Endothelial cell of umbilical vein (primary cell): ENCODE measurements around the gene PNLIP. TPM values are rescaled to one million over a fixed set of nuclear protein-coding genes. Genes with fewer than 3 reads are reported as not detected.

Source experiments
- BruUV-seq: library from RNA; stranded (reverse); fragments of 400-500 nt; replicated peaks from 2 replicates; lab custom pipeline; 2021; lab: Mats Ljungman, UMichigan
- CTCF ChIA-PET: fragments of 300-600, 350-600 bp; sonication (Branson Sonifier 250); formaldehyde crosslinking; loops from one replicate; lab custom pipeline; 2021; ENCODE audit warnings: antibody characterized with exemption, inconsistent platforms; lab: Charles Lee
- POLR2A ChIA-PET: fragments of 300-600, 350-600 bp; sonication (Branson Sonifier 250); formaldehyde crosslinking; loops from one replicate; lab custom pipeline; 2021; ENCODE audit warnings: antibody characterized with exemption, inconsistent platforms; lab: Charles Lee
- DNase-seq: peaks from one replicate; pipeline ENCODE4 v3.0.0-alpha.2; 2011; ENCODE audit warnings: low read depth, low spot score
- FAIRE-seq: peaks from 2 replicates; lab custom pipeline; 2011; peaks lifted over from hg19 to GRCh38; lab: Jason Lieb, UNC
- H2AFZ ChIP-seq: 2 replicates; pipeline ENCODE4 v1.6.0; 2012; ENCODE audit warnings: low read depth, low read length, control low read depth, inconsistent platforms
- H3K27ac ChIP-seq: 2 replicates; pipeline ENCODE4 v1.5.1; 2011; ENCODE audit warnings: low read depth, mild to moderate bottlenecking, control low read depth, low read length, moderate library complexity; ENCODE audit not compliant: insufficient read depth
- H3K27me3 ChIP-seq, 2 experiments: 2 replicates each; pipeline versions ENCODE4 v1.6.0 to v1.6.1; 2011; ENCODE audit warnings: low read length in 2 of 2, mixed read lengths in 1 of 2; ENCODE audit not compliant: control insufficient read depth in 2 of 2, insufficient read depth in 2 of 2
- H3K36me3 ChIP-seq, 2 experiments: 2 replicates in 1 of 2; 3 replicates in 1 of 2; pipeline ENCODE4 v1.5.1; 2011; ENCODE audit warnings: low read length in 2 of 2, mild to moderate bottlenecking in 1 of 2, moderate library complexity in 1 of 2; ENCODE audit not compliant: control insufficient read depth in 2 of 2, insufficient read depth in 2 of 2; ENCODE audit errors: extremely low read depth in 1 of 2
- H3K4me1 ChIP-seq: 3 replicates; pipeline ENCODE4 v1.5.1; 2011; ENCODE audit warnings: mild to moderate bottlenecking, low read length; ENCODE audit not compliant: control insufficient read depth, insufficient read depth; ENCODE audit errors: extremely low read depth
- H3K4me2 ChIP-seq: 2 replicates; pipeline ENCODE4 v1.6.1; 2011; ENCODE audit warnings: low read length, control low read depth, mixed read lengths; ENCODE audit not compliant: insufficient read depth
- H3K4me3 ChIP-seq, 3 experiments: fragments of 200-600 bp in 1 of 3; sonication (generic), shearing (Covaris generic) in 1 of 3; replicated peaks in 1 of 3; 2 replicates each; pipeline ENCODE4 v1.5.1; 2011 to 2016; ENCODE audit warnings: control low read depth in 3 of 3, low read length in 3 of 3, mild to moderate bottlenecking in 2 of 3, inconsistent platforms in 1 of 3, low read depth in 1 of 3, moderate library complexity in 1 of 3; ENCODE audit not compliant: insufficient read depth in 1 of 3
- H3K79me2 ChIP-seq: 2 replicates; pipeline ENCODE4 v1.6.0; 2012; ENCODE audit warnings: low read length, inconsistent platforms; ENCODE audit not compliant: control insufficient read depth, insufficient read depth
- H3K9ac ChIP-seq: replicated peaks from 2 replicates; pipeline ENCODE3; 2011; ENCODE audit warnings: low read length, control low read depth; ENCODE audit not compliant: insufficient read depth; ENCODE audit errors: extremely low read depth
- H3K9me1 ChIP-seq: replicated peaks from 3 replicates; pipeline ENCODE4 v1.6.0; 2011; ENCODE audit warnings: mild to moderate bottlenecking, low read length; ENCODE audit not compliant: control insufficient read depth, insufficient read depth; ENCODE audit errors: extremely low read depth
- H3K9me3 ChIP-seq: replicated peaks from 2 replicates; pipeline ENCODE4 v1.5.1; 2012; ENCODE audit warnings: low read length, inconsistent platforms; ENCODE audit not compliant: control insufficient read depth, insufficient read depth
- H4K20me1 ChIP-seq: replicated peaks from 2 replicates; pipeline ENCODE3; 2011; ENCODE audit warnings: mild to moderate bottlenecking, low read length; ENCODE audit not compliant: control insufficient read depth, insufficient read depth; ENCODE audit errors: extremely low read depth
- EZH2 ChIP-seq: IDR thresholded peaks from 2 replicates; pipeline ENCODE4 v1.6.1; 2012; ENCODE audit warnings: borderline replicate concordance, low read depth, mild to moderate bottlenecking, moderate library complexity, low read length, inconsistent platforms; ENCODE audit not compliant: severe bottlenecking
- FOS ChIP-seq: IDR thresholded peaks from 2 replicates; pipeline ENCODE4 v1.6.1; 2011; ENCODE audit warnings: mild to moderate bottlenecking, low read length, moderate library complexity, borderline replicate concordance; ENCODE audit not compliant: insufficient read depth
- GATA2 ChIP-seq: IDR thresholded peaks from 2 replicates; pipeline ENCODE4 v1.7.0; 2011; ENCODE audit warnings: low read depth, mild to moderate bottlenecking, moderate library complexity, mixed read lengths, low read length; ENCODE audit not compliant: insufficient read length, insufficient read depth
- JUN ChIP-seq: IDR thresholded peaks from 2 replicates; pipeline ENCODE4 v1.6.1; 2011; ENCODE audit warnings: borderline replicate concordance, low read depth; ENCODE audit not compliant: insufficient read length, insufficient read depth
- MYC ChIP-seq: IDR thresholded peaks from one replicate; pipeline ENCODE4 v1.6.1; 2011; ENCODE audit warnings: mild to moderate bottlenecking, low read depth, low read length
- POLR2A ChIP-seq: IDR thresholded peaks from 2 replicates; pipeline ENCODE4 v1.6.1; 2012; ENCODE audit warnings: low read depth, mild to moderate bottlenecking, control low read depth, low read length
- POLR2AphosphoS5 ChIP-seq: IDR thresholded peaks from 2 replicates; pipeline ENCODE4 v1.6.1; 2012; ENCODE audit warnings: low read depth, mild to moderate bottlenecking, control low read depth, low read length, moderate library complexity; ENCODE audit not compliant: insufficient read depth
- dilution Hi-C: fragments of 300-500 bp; cut with MboI; formaldehyde crosslinking; loops from one replicate; pipeline ENCODE4 v1.15.0; 2019; ENCODE audit warnings: low sequenced_read_pairs; ENCODE audit not compliant: extremely low pct_ligation_motif_present
- intact Hi-C: fragments of 100-400 bp; cut with micrococcal nuclease; formaldehyde crosslinking; loops from one replicate; pipeline ENCODE4 v1.10.0; 2022
- polyA plus RNA-seq, 4 experiments: library from polyadenylated mRNA; depleted of rRNA in 3 of 4; stranded (reverse) in 3 of 4; unstranded in 1 of 4; fragments of >200 nt; gene quantifications; 2 replicates each; pipeline versions ENCODE4 v1.2.1 to v1.2.3, GENCODE V29; 2011 to 2012; ENCODE audit warnings: missing spikeins in 1 of 4
- total RNA-seq: library from RNA; stranded (reverse); gene quantifications from 2 replicates; pipeline ENCODE4 v1.2.3, GENCODE V29; 2021
- TF ChIP-seq, protein P1 (sequence below), 2 donors: IDR thresholded peaks; 1 replicate in 1 of 2; 2 replicates in 1 of 2; pipeline ENCODE4 v1.5.1; 2011; ENCODE audit warnings: low read length in 2 of 2, mild to moderate bottlenecking in 2 of 2, moderate library complexity in 2 of 2, control low read depth in 1 of 2, inconsistent platforms in 1 of 2, low read depth in 1 of 2; ENCODE audit not compliant: insufficient read depth in 1 of 2; ENCODE audit errors: extremely low read depth in 1 of 2
- TF ChIP-seq, protein P2 (sequence below): IDR thresholded peaks from 2 replicates; pipeline ENCODE4 v1.6.1; 2011; ENCODE audit not compliant: insufficient read depth, insufficient read length

PNLIP gene
- total and polyA plus RNA-seq, 2 donors (not counting 3 experiments of a cell fraction or from before 2014, with no cell fraction given): not detected

DNA sequence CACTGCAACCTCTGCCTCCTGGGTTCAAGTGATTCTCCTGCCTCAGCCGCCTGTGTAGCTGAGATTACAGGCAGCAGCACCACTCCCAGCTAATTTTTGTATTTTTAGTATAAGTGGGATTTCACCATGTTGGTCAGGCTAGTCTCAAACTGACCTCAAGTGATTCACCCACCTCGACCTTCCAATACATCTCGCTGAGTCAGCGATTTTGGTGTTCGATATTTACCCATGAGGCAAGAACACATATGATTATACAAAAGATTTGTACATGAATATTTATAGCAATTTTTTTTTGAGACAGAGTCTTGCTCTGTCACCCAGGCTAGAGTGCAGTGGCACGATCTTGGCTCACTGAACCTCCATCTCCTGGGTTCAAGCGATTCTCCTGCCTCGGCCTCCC, 19.8 kb downstream of the PNLIP start:
- DNase-seq (no peak), FAIRE-seq (no peak)
- TF ChIP-seq POLR2AphosphoS5: no peak
- TF ChIP-seq, protein P1, sequence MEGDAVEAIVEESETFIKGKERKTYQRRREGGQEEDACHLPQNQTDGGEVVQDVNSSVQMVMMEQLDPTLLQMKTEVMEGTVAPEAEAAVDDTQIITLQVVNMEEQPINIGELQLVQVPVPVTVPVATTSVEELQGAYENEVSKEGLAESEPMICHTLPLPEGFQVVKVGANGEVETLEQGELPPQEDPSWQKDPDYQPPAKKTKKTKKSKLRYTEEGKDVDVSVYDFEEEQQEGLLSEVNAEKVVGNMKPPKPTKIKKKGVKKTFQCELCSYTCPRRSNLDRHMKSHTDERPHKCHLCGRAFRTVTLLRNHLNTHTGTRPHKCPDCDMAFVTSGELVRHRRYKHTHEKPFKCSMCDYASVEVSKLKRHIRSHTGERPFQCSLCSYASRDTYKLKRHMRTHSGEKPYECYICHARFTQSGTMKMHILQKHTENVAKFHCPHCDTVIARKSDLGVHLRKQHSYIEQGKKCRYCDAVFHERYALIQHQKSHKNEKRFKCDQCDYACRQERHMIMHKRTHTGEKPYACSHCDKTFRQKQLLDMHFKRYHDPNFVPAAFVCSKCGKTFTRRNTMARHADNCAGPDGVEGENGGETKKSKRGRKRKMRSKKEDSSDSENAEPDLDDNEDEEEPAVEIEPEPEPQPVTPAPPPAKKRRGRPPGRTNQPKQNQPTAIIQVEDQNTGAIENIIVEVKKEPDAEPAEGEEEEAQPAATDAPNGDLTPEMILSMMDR (IDR thresholded peaks at IDR 0.05; ENCODE audit: extremely low read depth in 1 of 2, insufficient read depth in 1 of 2, low read depth in 1 of 2, low read length in 2 of 2): no peak
- TF ChIP-seq, protein P2, sequence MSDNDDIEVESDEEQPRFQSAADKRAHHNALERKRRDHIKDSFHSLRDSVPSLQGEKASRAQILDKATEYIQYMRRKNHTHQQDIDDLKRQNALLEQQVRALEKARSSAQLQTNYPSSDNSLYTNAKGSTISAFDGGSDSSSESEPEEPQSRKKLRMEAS: no peak
- Histone ChIP-seq H3K4me2 (no peak overlapping the region), H3K79me2 (no peaks in the 10 kb centered on the region), H3K27me3 (no peaks in the 10 kb centered on the region), H3K36me3 (no peaks in the 10 kb centered on the region), H2AFZ (no peak overlapping the region), H3K4me1 (no peaks in the 10 kb centered on the region), H3K9me3 (peaks cover 2% of the 10 kb centered on the region), H3K27ac (no peak overlapping the region), H3K9ac (no peak overlapping the region), H4K20me1 (no peaks in the 10 kb centered on the region), H3K4me3 (no peak overlapping the region), H3K9me1 (no peaks in the 10 kb centered on the region)
- no TSS peak for BruUV-seq
- intact Hi-C loops (no loop called here), dilution Hi-C loops (no loop called here)
- ChIA-PET POLR2A (no interaction called here), CTCF (no interaction called here)

GRCh38 chr10:116566932-116567331, 21.2 kb downstream of the PNLIP start:
- Histone ChIP-seq H3K36me3 (no peaks in the 10 kb centered on the region), H3K27ac (no peak overlapping the region), H4K20me1 (no peaks in the 10 kb centered on the region), H3K27me3 (no peaks in the 10 kb centered on the region), H3K79me2 (no peaks in the 10 kb centered on the region), H3K9me3 (peaks cover 2% of the 10 kb centered on the region), H3K4me2 (no peak overlapping the region), H3K4me1 (no peaks in the 10 kb centered on the region), H2AFZ (no peak overlapping the region), H3K9me1 (no peaks in the 10 kb centered on the region), H3K9ac (no peak overlapping the region), H3K4me3 (no peak overlapping the region)
- TF ChIP-seq GATA2: no peak
- TF ChIP-seq FOS: no peak
- no peak for TF ChIP-seq JUN
- no peak for TF ChIP-seq EZH2
- TF ChIP-seq, protein P2: no peak
- TF ChIP-seq MYC: no peak
- TF ChIP-seq POLR2AphosphoS5: no peak
- TF ChIP-seq, protein P1 (IDR thresholded peaks at IDR 0.05; ENCODE audit: extremely low read depth in 1 of 2, insufficient read depth in 1 of 2, low read depth in 1 of 2, low read length in 2 of 2): no peak
- no peak for TF ChIP-seq POLR2A
- ChIA-PET CTCF (no interaction called here), POLR2A (no interaction called here)
- DNase-seq: no peak
- FAIRE-seq: no peak
- dilution Hi-C loops: no loop called here
- intact Hi-C loops: no loop called here
- BruUV-seq: no TSS peak
